ENCODE measurements around the gene CDR2.

CDR2 gene

GRCh38 chr16:22417019-22417418 lies 42.6 kb upstream of the CDR2 start:
- TF ChIP-seq, protein P1, sequence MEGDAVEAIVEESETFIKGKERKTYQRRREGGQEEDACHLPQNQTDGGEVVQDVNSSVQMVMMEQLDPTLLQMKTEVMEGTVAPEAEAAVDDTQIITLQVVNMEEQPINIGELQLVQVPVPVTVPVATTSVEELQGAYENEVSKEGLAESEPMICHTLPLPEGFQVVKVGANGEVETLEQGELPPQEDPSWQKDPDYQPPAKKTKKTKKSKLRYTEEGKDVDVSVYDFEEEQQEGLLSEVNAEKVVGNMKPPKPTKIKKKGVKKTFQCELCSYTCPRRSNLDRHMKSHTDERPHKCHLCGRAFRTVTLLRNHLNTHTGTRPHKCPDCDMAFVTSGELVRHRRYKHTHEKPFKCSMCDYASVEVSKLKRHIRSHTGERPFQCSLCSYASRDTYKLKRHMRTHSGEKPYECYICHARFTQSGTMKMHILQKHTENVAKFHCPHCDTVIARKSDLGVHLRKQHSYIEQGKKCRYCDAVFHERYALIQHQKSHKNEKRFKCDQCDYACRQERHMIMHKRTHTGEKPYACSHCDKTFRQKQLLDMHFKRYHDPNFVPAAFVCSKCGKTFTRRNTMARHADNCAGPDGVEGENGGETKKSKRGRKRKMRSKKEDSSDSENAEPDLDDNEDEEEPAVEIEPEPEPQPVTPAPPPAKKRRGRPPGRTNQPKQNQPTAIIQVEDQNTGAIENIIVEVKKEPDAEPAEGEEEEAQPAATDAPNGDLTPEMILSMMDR (IDR thresholded peaks at IDR 0.05; ENCODE audit: borderline replicate concordance, insufficient read depth, low read depth, low read length), result no peak
- H3K4me3 ChIP-seq (ENCODE audit: low read depth, low read length), result no peak overlapping the region

DNA sequence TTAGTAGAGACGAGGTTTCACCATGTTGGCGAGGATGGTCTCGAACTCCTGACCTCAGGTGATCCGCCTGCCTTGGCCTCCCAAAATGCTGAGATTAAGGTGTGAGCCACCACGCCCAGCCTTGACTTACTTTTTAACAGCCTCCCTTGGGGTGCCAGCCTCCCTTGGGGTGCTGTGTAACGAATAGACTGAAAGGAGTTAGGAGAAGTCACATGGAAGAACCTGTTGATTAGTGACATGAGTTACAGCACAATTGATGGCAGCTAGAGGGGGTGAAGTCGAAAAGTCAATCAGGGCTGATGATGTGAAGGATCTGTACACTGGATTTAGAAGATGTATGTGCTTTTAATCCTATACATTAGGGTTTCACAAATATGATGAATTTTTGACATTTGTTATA lies 39.4 kb upstream of the CDR2 start:
- TF ChIP-seq, protein P1 (IDR thresholded peaks at IDR 0.05; ENCODE audit: borderline replicate concordance, insufficient read depth, low read depth, low read length), result no peak
- no peak overlapping the region for H3K4me3 ChIP-seq (ENCODE audit: low read depth, low read length)

GRCh38 chr16:22407486-22407885 lies 33.1 kb upstream of the CDR2 start:
- no peak overlapping the region for H3K4me3 ChIP-seq (ENCODE audit: low read depth, low read length)
- TF ChIP-seq, protein P1 (IDR thresholded peaks at IDR 0.05; ENCODE audit: borderline replicate concordance, insufficient read depth, low read depth, low read length), result no peak

DNA sequence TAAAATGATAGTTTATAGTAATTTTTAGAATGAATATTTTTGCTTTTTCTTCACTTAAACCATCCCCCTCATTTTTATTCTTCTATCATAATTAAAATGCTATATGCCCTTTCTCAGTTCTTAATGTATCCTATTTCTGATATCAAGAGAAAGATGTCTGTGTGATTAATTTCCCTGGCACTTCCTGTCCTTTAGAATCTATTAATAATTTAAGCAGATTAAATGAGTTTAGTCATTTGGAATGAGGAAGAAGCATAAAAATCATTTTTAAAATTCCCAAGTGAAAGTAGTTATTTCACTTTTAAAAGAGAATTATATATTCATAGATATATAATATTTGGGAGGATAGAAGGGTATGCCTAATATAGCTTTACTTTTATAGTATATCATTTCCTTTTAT lies 27.8 kb upstream of the CDR2 start:
- TF ChIP-seq, protein P1 (IDR thresholded peaks at IDR 0.05; ENCODE audit: borderline replicate concordance, insufficient read depth, low read depth, low read length), result no peak
- H3K4me3 ChIP-seq (ENCODE audit: low read depth, low read length), result no peak overlapping the region

GRCh38 chr16:22400900-22401299 lies 26.5 kb upstream of the CDR2 start:
- TF ChIP-seq, protein P1 (IDR thresholded peaks at IDR 0.05; ENCODE audit: borderline replicate concordance, insufficient read depth, low read depth, low read length), result no peak
- H3K4me3 ChIP-seq (ENCODE audit: low read depth, low read length), result no peak overlapping the region

GRCh38 chr16:22397931-22398330 lies 23.5 kb upstream of the CDR2 start:
- no peak overlapping the region for H3K4me3 ChIP-seq (ENCODE audit: low read depth, low read length)
- TF ChIP-seq, protein P1 (IDR thresholded peaks at IDR 0.05; ENCODE audit: borderline replicate concordance, insufficient read depth, low read depth, low read length), result no peak

DNA sequence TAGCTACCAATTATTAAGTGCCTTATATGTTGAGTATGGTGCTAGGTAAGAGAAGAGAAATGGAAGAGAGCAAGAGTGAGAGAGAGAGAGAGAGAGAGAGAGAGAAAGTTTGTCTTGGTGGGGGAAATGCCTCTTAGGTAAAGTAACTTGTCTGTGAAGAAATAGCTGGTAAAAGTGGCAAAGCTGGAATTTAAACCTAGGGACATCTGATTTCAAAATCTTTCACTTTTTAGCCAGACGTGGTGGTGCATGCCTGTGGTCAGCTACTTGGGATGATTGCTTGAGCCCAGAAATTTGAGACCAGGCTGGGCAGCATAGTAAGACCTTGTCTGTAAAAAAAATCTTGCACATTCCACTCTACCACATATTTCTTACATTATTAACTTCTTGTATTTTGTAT lies 23.0 kb upstream of the CDR2 start:
- H3K4me3 ChIP-seq (ENCODE audit: low read depth, low read length), result no peak overlapping the region
- TF ChIP-seq, protein P1 (IDR thresholded peaks at IDR 0.05; ENCODE audit: borderline replicate concordance, insufficient read depth, low read depth, low read length), result no peak
